Glomerular visceral epithelial cell (primary cell): ENCODE results near the gene FBXO21.
"Not testable (repeated sequence)": the region's sequence is repeated elsewhere in the genome, so short reads cannot be mapped to it uniquely, and the experiment has no call there.

ENCODE experiments used
- DNase-seq: peaks from one replicate; pipeline ENCODE4 v3.0.0-alpha.2; 2016; ENCODE audit errors: extremely low spot score

FBXO21 gene

GRCh38 chr12:117134721-117135120 is 55.5 kb downstream of the FBXO21 start:
- DNase-seq: no peak

GRCh38 chr12:117134059-117134458 is 56.2 kb downstream of the FBXO21 start:
- DNase-seq: no peak

DNA sequence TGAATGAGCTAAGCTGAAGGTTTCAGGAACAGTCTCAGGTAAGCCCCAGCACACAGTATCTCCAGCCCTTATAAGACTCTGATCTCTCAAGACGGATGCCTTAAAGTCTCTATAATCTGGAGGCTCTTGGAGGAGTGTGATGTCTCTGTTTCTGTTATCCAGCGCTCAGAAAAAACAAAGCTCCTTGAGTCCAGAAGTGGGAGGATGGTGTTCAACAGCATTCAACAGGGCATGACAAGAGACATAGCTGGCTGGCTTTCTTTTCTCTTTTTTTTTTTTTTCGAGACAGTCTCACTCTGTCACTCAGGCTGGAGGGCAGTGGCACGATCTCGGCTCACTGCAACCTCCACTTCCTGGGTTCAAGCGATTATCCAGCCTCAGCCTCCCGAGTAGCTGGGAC is 59.5 kb downstream of the FBXO21 start:
- no peak for DNase-seq

DNA sequence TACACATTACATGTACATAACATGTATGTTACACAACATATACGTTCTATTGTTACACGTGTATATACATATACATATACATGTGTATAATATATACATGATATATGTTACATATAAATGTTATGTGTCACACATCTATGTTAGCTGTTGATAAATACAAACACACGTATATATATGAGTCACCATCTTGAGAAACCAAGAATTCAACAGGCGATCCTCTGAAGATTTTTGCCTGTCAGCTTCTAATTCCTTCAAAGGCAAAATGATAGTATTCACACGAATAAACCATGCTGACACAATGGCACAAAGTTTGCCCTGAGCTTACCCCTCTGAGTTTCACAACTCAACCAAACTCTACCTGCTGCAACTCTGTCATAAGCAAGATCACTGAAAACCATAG is 60.9 kb downstream of the FBXO21 start:
- no peak for DNase-seq

GRCh38 chr12:117127933-117128823 is 62.1 kb downstream of the FBXO21 start:
- DNase-seq: no peak

DNA sequence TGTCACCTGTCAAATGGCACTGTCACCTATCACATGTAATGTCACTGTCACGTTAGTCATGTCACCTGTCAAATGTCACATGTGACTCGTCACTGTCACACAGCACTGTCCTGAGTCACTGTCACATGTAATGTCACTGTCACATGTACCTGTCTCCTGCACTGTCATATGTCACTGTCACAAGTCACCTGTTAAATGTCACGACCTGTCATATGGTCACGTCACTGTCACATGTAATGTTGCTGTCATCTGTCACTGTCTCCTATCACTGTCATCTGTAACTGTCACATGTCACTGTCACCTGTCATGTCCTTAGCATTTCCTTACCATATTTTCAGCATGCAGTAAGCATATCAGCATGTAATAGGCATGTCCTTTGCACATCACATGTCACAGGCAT is 63.9 kb downstream of the FBXO21 start:
- DNase-seq: no peak

DNA sequence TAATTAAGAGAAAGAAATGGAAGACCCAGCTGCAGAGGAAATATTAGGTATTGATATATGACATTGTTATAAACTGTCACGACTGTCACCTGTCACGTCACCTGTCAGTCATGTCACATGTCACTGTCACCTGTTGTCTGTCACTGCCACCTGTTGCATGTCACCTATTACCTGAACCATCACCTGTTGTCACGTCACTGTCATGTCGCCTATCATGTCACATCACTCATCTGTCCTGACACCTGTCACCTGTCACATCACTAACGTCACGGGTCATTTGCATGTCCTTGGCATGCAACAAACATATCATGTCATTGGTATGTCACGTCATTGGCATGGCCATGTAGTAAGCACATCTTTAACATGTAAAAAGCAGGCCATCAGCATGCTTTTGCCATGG is 64.5 kb downstream of the FBXO21 start:
- DNase-seq: no peak

DNA sequence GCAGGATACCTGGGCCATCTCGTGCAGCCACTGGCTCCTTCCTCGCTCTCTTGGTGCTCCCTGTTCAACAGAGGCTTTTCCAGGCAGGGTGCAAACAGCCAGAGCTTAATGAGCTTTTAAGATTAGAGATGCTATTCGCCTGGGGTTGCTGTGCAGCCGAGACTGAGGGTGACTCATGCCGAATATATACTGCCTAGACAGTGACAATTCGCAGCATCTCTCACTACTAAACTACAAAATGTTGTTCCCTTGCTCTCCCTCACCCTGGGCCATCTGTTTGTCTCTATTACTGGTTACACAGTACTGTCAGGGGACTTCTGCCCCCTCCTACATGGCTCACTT is 65.0 kb downstream of the FBXO21 start:
- DNase-seq: peak; percentile 14

DNA sequence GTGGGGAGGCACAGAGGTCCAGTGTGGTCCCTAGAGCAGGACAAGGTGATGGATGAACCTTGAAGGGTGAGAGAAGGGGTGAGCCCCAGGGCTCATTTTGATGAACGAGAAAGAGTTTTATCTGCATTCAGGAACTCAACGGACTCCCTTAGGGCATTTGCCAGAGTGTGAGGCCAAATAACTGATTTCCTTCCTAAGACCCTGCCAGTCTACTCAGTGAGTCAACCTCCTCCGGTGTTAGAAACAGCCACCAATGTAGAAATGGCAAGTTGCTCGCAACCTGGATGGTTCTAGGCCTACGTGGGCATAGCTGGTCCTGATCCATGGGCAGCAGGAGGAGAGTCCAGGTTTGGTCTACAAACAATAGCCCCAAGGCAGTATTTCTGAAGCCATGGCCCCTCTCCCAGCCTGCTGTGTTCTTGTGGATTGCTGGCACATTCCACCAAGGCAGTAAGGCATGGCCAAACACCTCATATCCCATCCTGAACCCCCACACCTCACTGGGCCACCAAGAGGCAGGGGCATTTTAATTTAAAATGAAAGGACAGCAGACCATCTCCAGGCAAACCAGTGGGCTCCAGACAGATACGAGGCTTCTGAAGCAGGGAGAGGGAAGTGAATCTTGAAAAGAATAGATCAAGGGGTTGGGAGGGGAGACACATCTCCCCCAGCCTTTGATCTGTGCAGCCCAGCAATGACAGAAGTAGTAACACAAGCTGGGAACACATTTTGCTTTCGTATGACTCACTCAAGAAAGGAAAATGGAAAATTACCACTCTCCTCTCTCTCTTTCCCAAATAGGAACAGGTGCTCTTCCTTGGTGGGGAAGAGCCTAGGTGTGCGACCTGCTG is 65.6 kb downstream of the FBXO21 start:
- no peak for DNase-seq

- no peak for DNase-seq
Measured at GRCh38 chr12:117121441-117121840, 68.8 kb downstream of the FBXO21 start.

GRCh38 chr12:117120787-117121186 is 69.5 kb downstream of the FBXO21 start:
- DNase-seq: no peak

GRCh38 chr12:117119592-117120198 is 70.6 kb downstream of the FBXO21 start:
- peak; percentile 30 for DNase-seq

DNA sequence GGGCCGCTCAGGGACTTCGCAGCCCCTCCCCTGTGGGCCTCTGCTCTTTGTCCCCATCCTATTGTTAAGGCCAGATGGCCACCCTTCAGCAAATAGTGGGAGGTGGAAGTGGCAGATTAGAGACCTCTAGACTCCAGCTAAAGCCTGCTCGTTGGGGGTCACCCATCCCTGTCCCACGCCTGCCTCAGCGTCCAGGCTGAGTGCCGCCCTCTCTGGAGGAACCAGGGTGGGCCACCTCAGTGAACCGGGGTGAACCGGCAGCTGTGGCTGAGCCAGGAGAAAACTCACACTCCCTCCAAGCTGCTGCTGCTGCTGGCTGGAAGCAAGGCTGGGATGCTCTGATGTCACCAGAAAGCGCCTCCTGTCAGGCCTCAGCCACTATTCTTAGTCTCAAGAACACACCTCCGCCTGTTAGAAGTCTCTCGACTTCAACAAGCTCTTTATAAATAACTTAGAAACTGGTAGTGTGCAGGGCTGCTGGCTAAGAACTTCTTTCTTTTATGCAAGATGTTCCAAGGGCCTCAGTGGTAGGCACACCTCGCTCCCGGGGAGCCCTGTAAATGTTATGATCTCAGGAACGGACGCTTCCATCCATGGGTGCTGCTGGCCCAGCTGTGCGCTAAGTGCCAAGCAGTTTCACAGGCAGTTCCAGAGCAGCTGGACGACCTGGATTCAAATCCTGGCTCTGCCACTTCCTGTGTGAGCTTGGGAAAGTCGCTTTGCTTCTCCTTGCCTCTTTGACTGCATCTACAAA is 71.3 kb downstream of the FBXO21 start:
- DNase-seq: no peak

- no peak for DNase-seq
Measured at GRCh38 chr12:117114784-117115183, 75.5 kb downstream of the FBXO21 start.

- DNase-seq: no peak
Measured at GRCh38 chr12:117113231-117113630, 77.0 kb downstream of the FBXO21 start.

DNA sequence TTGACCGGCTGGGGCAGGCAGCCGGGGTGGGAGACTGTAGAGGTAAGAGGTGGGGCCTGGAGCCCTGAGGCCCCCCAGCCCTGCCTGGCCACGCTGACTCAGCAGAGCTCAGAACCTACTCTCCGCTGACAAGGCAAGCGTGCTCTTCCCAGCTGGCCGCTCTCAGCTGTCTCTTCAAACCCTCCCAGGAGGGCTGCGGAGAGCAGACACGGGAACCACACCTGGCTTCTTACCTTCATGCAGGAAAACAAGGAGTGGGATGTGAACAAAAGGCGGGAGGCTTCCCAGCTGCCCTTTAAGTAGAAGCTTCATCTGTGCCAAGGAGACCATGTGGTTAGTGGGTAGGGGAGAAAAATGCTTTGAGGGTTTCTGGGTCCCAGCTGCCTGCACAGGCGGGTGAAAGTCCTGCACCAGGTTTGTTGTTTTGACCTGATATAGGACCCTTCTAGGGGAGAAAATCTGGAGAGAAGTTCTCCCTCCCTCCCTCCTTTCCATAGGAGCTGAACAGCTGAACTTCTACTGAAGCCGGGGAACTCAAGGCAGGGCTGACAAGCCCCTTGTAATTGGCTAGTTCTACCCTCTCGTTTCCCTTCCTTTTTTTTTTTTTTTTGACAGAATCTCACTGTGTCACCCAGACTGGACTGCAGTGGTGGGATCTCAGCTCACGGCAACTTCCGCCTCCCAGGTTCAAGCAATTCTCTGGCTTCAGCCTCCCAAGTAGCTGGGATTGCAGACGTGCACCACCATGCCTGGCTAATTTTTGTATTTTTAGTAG is 78.3 kb downstream of the FBXO21 start:
- DNase-seq: no peak

- DNase-seq: no peak
Measured at GRCh38 chr12:117111386-117111785, 78.9 kb downstream of the FBXO21 start.

DNA sequence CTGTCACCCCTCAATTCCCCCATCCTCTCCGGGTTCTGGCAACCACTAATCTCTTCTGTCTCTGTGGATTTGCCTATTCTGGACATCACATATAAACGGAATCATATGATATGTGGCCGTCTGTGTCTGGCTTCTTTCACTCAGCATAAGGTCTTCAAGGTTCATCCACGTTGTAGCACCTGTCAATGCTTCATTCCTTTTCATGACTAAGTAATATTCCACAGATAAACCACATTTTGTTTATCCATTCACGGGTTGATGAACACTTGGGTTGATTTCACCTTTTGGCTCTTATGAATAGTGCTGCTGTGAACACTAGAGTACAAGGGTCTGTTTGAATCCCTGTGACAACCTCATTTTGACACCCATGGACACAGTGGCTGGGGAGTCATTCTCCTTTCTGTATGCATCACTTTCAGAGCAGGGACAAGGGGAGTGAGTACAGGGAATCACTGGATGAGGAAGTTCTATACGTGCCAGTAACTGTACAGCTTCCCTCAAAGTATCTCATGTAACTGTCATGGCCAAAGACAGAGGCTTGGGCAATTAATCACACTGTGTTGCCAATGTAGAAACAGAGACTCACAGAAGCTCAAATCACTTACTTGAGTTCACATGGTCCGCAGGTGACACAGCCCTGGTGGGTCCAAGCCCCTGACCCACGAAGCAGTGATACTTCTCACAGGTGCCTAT is 80.2 kb downstream of the FBXO21 start:
- DNase-seq: no peak

GRCh38 chr12:117105902-117106301 is 84.4 kb downstream of the FBXO21 start:
- peak; percentile 25 for DNase-seq

DNA sequence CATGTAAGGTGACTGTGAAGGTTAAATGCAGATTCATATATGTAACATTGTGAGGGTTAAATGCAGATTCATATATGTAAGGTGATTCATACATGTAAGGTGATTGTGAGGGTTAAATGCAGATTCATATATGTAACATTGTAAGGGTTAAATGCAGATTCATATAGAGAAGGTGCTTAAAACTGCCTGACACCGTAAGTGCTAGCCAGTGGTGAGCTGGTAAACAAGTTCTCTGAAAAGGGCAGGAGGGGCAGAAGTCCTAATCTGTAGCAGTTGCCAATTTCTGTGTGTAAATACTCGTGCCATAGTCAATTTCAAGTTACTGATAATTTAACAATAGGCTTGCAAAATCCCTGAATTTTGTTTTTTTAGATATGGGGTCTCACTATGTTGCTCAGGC is 86.3 kb downstream of the FBXO21 start:
- not testable (repeated sequence) for DNase-seq
